Measurements from ENCODE around the gene ANKS1B. TPM values are rescaled to one million over a fixed set of nuclear protein-coding genes. Genes with fewer than 3 reads are reported as not detected.

Gene ANKS1B
- total RNA-seq, 1 experiment from 2014 or later: 18.8 TPM

DNA sequence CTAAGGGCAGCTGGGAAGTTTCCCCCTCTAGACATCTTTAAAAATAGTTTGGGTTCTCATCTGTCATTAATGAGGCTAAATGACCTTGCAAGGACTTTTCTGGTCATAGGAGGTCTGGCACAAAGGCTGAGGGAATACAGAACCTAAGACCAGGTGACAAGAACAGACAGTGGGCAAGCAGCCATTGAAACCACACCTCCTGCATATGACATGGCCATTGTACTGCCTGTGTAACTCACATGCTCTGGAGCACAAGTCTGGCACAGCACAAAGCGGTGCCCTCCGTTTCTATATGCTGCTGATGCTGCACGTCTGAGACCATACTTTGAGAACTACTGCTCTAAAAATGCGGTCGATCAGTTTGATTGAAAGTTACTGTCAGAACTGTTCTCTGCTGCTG is 1196.3 kb downstream of the ANKS1B start:
- no peaks in the 10 kb centered on the region for H3K4me1 Mint-ChIP-seq (ENCODE audit: insufficient read depth, unreplicated experiment)
- no peak overlapping the region for H3K27ac Mint-ChIP-seq (ENCODE audit: low read depth, unreplicated experiment)
- BruUV-seq (replicated peaks): no TSS peak
- TF ChIP-seq, protein P1, sequence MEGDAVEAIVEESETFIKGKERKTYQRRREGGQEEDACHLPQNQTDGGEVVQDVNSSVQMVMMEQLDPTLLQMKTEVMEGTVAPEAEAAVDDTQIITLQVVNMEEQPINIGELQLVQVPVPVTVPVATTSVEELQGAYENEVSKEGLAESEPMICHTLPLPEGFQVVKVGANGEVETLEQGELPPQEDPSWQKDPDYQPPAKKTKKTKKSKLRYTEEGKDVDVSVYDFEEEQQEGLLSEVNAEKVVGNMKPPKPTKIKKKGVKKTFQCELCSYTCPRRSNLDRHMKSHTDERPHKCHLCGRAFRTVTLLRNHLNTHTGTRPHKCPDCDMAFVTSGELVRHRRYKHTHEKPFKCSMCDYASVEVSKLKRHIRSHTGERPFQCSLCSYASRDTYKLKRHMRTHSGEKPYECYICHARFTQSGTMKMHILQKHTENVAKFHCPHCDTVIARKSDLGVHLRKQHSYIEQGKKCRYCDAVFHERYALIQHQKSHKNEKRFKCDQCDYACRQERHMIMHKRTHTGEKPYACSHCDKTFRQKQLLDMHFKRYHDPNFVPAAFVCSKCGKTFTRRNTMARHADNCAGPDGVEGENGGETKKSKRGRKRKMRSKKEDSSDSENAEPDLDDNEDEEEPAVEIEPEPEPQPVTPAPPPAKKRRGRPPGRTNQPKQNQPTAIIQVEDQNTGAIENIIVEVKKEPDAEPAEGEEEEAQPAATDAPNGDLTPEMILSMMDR (IDR thresholded peaks at IDR 0.05; ENCODE audit: unreplicated experiment): no peak
- POLR2A ChIA-PET: no interaction called here
- intact Hi-C loops (cut with micrococcal nuclease): no loop called here
- CTCF ChIA-PET: interaction anchor here (0.5 kb wide), 1 partner anchor 1787 kb away, joined by 3 read pairs; no protein-coding TSS in a partner anchor
- DNase-seq (ENCODE audit: unreplicated experiment): no peak
- no peaks in the 10 kb centered on the region for H3K27me3 Mint-ChIP-seq (ENCODE audit: insufficient read depth, unreplicated experiment)
- no peaks in the 10 kb centered on the region for H3K9me3 Mint-ChIP-seq (ENCODE audit: unreplicated experiment)
- no peaks in the 10 kb centered on the region for H3K36me3 Mint-ChIP-seq (ENCODE audit: insufficient read depth, unreplicated experiment)
- H3K4me3 Mint-ChIP-seq (ENCODE audit: unreplicated experiment): no peak overlapping the region

DNA sequence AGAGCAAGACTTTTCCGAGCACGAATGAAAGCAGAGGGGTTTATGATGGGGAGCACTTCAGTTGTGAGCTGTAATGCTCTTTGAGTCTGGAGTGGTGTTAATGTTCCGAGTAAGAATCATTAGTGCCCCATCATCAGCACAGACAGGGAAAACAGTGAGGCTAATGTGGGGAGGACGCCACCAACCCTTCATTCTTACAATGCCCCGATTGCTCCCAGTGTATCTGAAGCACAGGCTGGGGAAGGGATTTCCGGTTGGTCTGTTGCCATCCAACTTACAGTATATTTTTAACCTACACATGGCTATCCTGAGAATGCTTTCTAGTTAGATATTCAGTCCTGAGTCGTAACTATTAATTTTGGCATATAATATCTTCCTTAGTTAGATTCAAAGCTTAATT is 1198.1 kb downstream of the ANKS1B start:
- no TSS peak for BruUV-seq (replicated peaks)
- CTCF ChIA-PET: no interaction called here
- intact Hi-C loops (cut with micrococcal nuclease): no loop called here

DNA sequence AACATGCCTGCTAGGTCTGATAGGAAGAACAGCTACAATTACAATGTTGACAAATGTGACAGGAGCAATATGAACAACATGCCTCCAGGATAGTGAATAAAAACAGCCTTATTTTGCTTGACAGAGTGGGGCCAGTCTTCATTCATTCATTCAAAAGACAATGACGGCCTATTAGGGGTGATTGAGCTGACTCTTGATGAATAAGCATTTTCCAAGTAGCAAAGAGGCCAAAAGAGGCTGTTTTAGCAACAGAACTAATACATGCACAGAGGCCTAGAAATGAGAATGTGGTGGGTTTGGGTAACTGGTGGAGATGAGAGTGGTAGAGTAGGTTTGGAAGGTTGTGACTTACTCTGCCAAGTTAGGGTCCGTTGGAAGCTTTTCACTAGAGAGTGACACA is 1201.3 kb downstream of the ANKS1B start:
- intact Hi-C loops (cut with micrococcal nuclease): no loop called here
- no peak overlapping the region for H3K4me3 Mint-ChIP-seq (ENCODE audit: unreplicated experiment)
- H3K36me3 Mint-ChIP-seq (ENCODE audit: insufficient read depth, unreplicated experiment): no peaks in the 10 kb centered on the region
- no peak for DNase-seq (ENCODE audit: unreplicated experiment)
- TF ChIP-seq, protein P1 (IDR thresholded peaks at IDR 0.05; ENCODE audit: unreplicated experiment): no peak
- H3K4me1 Mint-ChIP-seq (ENCODE audit: insufficient read depth, unreplicated experiment): no peaks in the 10 kb centered on the region
- no peaks in the 10 kb centered on the region for H3K9me3 Mint-ChIP-seq (ENCODE audit: unreplicated experiment)
- H3K27me3 Mint-ChIP-seq (ENCODE audit: insufficient read depth, unreplicated experiment): no peaks in the 10 kb centered on the region
- BruUV-seq (replicated peaks): no TSS peak
- ChIA-PET POLR2A (no interaction called here), CTCF (interaction anchor here (0.7 to 1.1 kb wide), 2 partner anchors 22 to 82 kb away, joined by 3 to 5 read pairs; no protein-coding TSS in a partner anchor)
- H3K27ac Mint-ChIP-seq (ENCODE audit: low read depth, unreplicated experiment): no peak overlapping the region

More for the DNA sequence above, 1198.1 kb downstream of the ANKS1B start:
- Mint-ChIP-seq H3K27ac (ENCODE audit: low read depth, unreplicated experiment) (no peak overlapping the region), H3K9me3 (ENCODE audit: unreplicated experiment) (no peaks in the 10 kb centered on the region), H3K4me3 (ENCODE audit: unreplicated experiment) (no peak overlapping the region), H3K27me3 (ENCODE audit: insufficient read depth, unreplicated experiment) (no peaks in the 10 kb centered on the region), H3K4me1 (ENCODE audit: insufficient read depth, unreplicated experiment) (no peaks in the 10 kb centered on the region), H3K36me3 (ENCODE audit: insufficient read depth, unreplicated experiment) (no peaks in the 10 kb centered on the region)
- no peak for DNase-seq (ENCODE audit: unreplicated experiment)
- POLR2A ChIA-PET: no interaction called here
- TF ChIP-seq, protein P1 (IDR thresholded peaks at IDR 0.05; ENCODE audit: unreplicated experiment): no peak

DNA sequence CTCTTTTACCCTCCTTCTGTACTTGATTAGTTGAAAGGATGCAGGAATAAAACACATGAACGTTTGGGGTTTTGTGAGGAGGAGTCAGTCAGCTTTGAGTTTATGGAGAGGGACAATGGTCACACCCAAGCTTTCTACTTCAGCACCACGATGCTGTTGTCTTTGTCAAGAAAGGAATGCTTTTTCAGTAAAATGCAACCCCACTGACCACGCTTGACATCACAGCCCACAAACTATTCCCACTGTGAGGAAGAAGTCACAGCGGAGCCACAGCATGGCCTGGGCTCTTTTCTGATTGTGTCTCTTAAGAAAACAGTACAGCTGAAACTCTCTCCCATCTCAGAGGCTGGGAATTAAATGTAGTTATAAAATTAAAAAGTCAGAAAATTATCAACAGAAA is 1204.5 kb downstream of the ANKS1B start:
- no peak overlapping the region for H3K27ac Mint-ChIP-seq (ENCODE audit: low read depth, unreplicated experiment)
- no peaks in the 10 kb centered on the region for H3K27me3 Mint-ChIP-seq (ENCODE audit: insufficient read depth, unreplicated experiment)
- H3K4me3 Mint-ChIP-seq (ENCODE audit: unreplicated experiment): no peak overlapping the region

More for the DNA sequence above, 1204.5 kb downstream of the ANKS1B start:
- H3K9me3 Mint-ChIP-seq (ENCODE audit: unreplicated experiment): no peaks in the 10 kb centered on the region
- TF ChIP-seq, protein P1 (IDR thresholded peaks at IDR 0.05; ENCODE audit: unreplicated experiment): no peak
- ChIA-PET POLR2A (no interaction called here), CTCF (no interaction called here)
- intact Hi-C loops (cut with micrococcal nuclease): no loop called here
- H3K36me3 Mint-ChIP-seq (ENCODE audit: insufficient read depth, unreplicated experiment): no peaks in the 10 kb centered on the region
- no peak for DNase-seq (ENCODE audit: unreplicated experiment)
- BruUV-seq (replicated peaks): no TSS peak
- H3K4me1 Mint-ChIP-seq (ENCODE audit: insufficient read depth, unreplicated experiment): no peaks in the 10 kb centered on the region

Data from MCF 10A (cell line).